Germinal center (tissue), 1 donor: ENCODE data around the gene MED6.
A peak's percentile ranks its signal among the peaks of the same experiment; 100 is the strongest.

Experiments
- DNase-seq: peaks from one replicate; pipeline ENCODE4 v3.0.0; 2012; ENCODE audit warnings: mixed read lengths, low spot score

The MED6 gene, protein sequence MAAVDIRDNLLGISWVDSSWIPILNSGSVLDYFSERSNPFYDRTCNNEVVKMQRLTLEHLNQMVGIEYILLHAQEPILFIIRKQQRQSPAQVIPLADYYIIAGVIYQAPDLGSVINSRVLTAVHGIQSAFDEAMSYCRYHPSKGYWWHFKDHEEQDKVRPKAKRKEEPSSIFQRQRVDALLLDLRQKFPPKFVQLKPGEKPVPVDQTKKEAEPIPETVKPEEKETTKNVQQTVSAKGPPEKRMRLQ

DNA sequence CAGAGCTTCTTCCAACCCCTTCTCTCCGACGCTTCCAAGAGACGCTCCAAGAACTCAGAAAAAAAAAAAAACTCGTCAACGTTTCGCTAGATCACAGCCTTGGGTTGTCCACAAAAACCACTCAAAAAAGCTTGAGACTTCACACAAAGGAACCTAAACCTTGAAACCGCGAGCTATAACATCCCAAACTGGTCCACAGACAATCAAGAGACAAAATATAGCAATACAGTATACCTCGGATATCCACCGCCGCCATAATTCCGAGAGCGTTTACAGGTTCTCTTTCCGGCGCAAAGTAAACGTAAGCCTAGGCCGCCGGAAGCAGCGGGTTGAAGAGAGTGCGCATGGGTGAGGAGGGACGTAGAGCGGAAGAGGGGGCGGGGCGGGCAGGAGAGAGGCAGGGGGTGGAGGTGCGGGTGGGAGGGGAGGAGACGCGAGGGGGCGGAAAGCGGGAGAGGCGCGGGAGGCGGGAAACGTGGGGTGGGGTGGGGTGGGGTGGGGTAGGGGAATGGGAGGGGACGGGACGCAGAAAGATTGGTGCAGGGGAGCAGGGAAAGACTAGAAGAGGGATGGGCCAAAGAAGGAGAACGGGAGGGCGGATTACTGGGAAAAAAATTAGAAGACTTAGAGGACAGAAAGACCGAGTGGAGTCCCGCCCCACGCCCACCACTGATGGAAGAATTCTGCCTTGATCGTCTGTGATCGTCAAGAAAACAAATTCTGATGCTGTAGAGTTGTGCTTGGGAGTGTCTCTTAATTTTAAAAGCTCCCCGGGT lies at the start of gene MED6:
Gene MED6, minus strand, starts transcription at position 274 of the 776 bp plus-strand sequence. Its CDS starts 18 bp downstream, at position 256.
- DNase-seq = peak; percentile 93

DNA sequence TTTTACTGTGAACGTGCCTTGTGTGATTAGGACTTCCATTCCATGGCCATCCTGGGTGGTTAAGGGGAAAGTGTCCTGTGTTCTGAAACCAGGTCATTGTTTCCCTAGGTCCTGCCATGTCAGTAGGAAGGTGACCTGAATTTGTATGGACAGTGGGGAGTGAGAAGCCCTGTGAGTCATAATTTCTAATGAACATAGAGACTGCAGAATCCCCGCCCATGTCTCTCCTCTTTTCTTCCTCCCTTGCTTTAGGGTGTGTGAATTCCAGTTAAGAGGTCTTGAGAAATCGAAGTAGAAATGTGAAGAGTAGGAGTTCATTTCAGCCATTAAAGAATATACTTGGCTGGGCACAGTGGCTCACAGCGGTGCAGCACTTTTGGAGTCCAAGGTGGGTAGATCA lies 49.3 kb upstream of the MED6 start:
- no peak for DNase-seq

DNA sequence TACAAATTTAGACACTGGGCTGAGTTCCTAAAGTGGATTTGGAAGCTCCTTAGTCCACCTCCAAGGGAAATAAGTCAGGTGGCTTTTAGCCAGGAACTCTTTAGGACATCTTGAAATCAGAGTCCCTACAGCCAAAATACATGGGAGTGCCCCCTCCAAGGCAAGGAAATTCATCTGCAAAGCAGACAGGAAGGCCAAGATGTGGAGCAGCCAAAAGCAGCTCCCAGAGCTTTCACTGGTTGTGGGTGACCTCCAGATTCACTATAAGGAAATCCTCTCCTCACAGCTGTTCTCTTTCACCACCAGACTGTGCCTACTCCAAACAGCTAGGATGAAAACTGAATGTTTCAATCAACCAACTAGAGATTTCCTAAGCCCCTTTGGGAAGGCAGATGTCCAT lies 47.9 kb upstream of the MED6 start:
- no peak for DNase-seq

DNA sequence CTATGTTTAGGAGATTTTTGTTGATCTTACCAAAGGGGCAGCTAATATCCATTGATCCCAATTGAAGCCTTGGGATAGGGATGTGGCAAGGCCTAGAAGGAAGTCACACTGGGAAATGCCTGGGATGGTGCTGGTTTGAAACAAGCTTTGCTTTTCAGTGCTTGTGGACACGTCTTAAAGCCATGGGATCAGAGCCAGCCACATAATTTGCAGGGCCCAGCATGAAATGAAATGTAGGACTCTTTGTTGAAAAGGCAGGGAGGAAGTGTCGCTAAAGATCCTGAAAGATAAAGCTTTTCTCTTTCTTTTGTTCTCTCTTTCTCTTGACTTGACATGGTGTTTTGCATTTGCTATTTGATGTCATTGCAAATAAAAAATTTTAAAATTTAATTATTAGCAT lies 46.2 kb upstream of the MED6 start:
- DNase-seq = no peak

DNA sequence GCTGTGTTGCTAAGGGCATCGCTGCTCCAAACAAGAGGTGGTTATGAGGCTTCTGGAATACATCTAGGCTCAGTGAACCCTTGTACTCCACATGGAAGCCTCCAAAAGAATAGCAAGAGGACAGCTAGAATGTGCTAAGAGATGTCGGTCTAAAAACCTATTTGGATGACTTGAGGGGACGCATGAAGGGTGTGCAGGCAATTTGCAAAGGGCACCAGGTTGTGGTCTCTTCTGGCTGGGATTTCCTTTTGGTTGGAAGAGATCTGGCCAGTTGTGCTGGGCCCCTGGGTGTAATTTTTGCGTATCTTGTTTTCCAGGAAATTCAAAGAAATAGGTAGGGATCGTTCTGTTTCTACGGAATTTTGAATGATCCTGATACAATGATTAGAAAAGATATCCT lies 45.4 kb upstream of the MED6 start:
- DNase-seq = no peak

DNA sequence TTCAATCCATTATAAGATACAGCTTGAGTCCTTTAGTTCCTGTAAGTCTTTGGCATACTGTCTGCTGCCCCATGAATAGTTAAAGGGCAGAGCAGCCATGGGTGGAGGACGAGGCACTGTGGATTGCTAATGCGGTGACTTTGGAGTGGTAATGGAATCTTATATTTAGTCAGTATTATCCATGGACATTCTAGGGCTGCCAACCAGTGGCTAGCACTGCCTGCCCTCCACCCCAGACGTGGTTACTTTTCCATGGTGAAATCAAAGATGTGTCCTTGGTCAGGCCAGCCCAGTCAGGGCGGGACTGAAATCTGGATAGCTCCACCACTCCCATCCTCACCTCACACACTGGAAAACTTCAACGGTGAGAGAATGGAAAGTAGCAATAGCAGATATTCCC lies 43.5 kb upstream of the MED6 start:
- DNase-seq = no peak

DNA sequence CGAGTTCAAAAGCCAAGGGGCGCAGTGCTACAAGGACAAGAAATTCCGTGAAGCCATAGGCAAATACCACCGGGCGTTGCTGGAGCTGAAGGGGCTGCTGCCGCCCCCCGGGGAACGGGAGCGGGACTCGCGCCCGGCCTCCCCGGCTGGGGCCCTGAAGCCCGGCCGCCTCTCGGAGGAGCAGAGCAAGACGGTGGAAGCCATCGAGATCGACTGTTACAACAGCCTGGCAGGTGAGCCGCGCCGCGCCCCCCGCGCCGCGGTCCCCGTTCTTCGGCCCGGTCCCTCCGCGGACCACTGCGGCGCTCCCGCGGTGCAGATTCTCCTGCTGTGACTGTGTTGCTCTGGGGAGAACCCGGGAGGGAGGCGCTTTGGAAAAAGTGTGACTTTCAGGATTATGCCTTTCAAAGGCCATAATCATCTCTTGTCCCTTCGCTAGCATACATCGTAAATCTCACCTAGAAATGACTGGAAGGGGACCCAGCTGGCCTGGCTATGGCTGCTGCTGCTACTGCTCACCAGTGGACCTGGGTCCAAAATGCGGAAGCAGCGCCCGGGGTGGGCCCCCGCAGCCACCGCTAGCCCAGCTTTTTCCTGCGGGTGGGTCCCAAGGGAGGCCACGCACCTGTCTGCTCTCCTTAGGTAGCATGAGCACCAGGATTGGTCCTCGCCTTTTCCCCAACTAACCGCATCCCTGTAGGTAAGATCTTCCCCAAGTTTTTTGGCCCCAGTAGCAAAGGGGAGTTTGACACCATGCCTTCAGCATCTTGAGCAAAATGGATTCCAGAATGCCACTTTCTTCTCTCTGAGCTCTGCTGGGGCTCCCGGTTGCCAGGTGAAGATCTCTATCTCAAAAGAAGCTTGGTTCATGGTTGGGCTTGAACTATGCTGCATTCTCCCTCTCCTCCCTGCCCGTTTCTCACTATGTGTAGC lies 42.1 kb upstream of the MED6 start:
- DNase-seq = peak; percentile 81

DNA sequence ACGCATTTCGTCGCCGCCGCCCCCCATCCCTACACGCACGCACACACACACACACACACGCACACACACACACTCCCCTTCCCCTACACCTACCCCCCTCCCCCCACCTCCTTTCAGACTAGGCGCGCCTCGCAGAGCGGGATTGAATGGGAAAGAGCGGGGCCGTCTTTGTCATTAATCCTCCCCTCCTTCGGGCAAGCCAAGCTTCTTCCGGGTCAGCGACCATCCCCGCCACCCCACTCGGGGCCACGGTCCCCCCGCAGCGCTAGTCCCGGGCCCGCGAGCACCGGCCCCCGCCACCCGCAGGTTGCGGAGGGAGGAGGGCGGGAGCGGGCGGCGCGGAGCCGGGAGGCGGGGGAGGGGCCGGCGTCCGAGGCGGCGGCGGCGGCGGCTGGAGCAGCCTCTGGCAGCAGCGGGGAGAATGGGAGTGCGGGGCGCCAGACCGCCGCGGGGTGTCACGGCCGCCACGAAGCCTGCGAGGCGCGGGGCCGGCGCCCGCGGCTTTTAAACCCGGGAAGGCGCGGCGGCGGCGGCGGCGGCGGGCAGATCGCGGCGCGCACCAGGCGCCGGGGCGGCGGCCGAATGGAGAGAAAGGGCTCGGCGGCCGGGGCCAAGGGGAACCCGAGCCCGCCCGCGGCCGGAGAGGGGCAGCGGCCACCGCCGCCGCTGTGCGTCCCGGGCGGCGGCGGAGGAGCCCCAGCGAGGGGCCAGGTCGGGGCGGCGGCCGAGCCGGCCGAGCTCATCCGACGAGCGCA lies 41.3 kb upstream of the MED6 start, which contains the start of gene TTC9:
Gene TTC9, plus strand, starts transcription at position 369 of the 755 bp plus-strand sequence. Its CDS starts 214 bp downstream, at position 583.
- DNase-seq = peak; percentile 69

DNA sequence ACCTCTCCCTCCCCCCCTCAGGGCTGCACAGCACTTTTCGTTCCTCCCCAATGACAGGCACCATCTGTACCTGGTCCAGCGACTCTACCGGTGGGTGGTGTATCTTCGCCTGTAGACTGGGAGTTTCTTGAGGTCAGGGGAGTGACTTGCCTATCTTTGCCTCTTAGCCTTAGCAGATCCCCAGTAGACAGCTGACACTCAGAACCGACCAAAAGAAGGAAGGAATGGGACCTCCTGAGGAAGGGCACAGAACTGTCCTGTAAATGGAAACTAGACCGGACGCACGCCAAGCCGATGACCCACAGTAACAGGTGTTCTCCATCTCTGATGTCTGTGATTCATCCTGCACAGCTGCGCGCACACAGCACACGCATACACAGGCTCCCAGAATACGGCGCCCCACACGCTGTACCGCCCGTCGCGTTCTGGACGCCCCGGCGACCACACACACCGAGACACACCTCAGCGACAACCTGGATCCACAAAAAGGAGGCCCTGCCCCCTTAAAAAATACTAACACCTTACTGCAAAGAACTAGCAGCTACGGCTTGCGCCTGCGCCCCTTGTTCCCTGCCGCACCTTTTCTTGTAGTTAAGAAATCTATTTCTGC lies 40.6 kb upstream of the MED6 start:
- peak; percentile 66 for DNase-seq

DNA sequence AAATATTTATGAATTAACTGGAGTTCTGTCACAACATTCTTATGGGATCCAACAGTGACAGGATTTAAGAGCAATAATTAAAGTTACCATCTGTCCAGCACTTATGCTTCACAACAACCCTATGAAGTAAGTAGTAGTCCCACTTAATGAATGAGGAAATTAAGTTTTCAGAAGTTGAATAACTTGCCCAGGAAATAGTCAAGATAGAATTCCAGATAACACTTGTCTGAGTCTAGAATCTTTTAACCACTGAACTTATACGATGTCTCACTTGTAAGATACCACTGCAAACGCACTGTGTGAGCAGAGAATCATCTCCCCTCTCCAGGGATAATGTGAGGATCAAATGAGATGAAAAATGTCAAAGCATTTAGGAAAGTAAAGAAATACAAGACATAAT lies 38.0 kb upstream of the MED6 start:
- no peak for DNase-seq

DNA sequence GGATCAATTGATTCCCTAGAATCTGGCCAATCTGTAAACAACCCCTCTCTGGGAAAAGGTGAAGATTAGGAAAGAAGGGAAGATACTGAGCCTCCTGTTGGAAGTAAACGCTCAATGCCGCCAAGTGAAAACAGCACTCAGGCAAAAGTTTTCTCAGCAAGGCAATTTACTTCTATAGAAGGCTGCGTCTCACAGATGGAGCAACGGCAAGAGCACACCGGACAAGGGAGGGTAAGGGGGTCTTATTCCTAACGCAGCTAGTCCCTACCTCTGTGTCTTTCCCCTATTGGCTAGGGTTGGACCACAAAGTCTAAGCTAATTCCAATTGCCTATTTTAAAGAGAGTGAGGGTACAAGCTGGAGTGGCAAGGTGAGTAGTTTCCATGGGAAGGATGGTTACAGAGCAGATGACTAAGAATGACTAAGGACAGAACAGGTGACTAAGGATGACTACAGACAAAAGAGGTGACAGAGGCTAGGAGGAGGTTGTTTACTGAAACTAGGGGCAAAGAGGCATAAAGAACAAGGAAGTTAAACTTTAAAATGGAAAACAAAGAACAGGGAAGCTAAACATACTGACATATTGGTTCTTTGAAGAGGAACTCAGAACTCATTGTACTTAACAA lies 35.6 kb upstream of the MED6 start:
- no peak for DNase-seq

DNA sequence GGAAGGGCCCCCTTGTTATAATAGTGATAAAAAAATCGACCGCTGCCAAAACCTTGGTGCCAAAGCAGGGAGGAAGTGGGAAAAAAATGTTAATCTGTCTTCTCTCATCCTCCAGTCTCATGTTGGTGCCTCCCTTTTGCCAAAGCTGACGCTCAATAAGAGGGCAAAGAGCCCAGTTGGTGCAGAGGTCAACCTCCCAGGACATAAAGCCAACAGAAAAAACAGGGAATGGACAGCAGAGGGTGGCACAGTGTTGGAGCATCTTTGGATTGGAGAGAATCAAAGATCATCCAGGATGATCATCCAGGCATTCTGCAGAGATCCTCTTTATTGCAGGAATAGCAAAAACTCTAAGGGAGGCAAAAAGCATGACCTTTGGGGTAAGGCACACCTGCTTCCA lies 31.5 kb upstream of the MED6 start:
- no peak for DNase-seq

DNA sequence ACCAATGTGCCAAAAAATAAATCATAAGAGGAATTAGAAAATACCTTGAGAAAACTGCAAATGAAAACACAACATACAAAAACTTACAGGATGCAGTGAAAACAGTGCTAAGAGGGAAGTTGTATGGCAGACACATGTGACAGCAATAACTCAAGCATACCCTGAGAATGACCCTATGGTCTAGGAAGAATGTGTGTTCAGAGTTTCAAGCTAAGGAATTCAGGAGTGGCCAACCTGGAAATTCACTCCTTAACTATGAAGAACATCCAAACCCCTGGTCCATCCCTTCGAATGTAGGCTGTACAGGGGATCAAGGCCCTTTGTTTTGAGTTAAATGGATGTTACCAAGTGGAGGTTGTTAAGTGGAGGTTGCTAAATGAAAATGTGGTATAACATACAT lies 24.5 kb upstream of the MED6 start:
- no peak for DNase-seq

DNA sequence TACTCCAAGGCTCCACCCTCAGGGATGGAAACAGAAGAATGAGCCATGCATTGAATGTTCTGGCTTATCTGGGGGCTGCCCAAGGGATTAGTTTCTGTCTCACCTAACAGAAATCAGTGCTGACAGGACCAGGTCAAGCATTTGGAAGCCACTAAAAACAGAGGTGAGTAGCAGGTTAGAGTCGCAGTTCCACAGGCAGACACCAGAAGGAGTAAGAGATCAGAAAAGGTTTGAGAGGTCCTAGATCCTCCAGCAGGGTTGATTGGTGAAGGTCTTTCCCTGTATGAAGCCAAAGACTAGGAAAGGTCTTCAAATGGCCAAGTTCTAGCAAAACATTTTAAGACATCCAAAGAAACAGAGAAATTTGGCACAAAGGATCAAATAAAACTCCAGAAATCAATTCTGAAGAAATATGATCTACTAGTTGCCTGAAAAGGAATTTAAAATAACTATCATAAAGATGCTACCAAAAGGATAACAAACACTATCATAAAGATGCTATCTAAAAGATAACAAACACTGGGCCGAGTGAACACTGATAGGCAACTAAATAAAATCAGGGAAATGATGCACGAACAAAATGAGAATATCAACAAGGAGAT lies 21.8 kb upstream of the MED6 start:
- DNase-seq = peak; percentile 61

DNA sequence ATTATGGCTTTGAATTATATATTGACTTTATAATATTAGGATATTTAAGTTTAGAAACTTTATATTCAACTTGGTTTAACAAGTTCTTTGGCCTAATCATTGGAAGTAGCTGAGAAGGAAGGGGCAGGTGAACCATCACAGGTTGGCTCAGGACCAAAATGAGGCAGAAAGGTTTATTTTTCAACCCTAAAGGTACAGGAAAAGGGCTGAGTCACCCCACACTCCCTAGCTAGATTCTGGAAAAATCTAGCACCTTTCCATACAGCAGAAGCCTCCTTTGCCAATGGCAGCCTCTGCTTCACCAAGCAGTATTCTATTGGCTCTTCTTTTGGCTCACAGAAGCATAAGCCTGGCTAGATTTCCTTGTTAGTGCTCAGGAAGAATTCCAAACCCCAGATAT lies 19.3 kb upstream of the MED6 start:
- no peak for DNase-seq

DNA sequence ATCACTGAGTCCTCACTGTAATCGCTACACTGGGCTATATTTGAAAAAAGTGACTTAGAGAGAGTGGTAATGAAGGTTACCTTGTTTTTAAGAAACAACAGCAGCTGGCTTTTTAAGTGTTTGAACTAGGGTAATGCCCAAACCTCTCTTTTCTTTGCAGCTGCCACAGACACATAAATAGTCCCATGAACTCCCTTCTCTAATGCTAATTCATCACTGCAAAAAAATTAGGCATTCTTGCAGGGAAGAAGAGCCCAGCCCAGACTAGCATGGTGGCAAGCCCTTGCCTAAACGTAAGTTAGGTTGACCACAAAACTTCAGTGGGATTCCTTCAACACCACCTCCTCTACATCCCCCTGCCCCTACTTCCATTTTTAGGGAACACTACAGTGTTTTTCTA lies 17.9 kb upstream of the MED6 start:
- no peak for DNase-seq

DNA sequence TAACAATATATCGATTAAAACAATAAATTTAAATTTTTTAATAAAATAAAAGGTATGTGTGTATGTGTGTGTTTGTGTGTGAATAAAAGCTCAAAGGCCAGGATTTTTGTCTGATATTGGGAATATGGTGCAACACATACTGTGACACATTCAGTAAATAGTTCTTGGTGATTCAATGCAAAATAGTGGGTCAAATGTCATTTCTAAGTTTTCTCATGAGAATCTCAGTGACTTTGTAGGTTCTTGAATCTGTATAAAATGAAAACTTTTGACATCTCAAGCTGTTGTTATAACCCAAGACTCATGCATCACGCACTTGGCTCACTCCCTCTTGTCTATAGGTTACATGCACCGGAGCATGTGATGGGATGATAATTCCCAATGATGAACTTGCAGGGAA lies 16.2 kb upstream of the MED6 start:
- no peak for DNase-seq

DNA sequence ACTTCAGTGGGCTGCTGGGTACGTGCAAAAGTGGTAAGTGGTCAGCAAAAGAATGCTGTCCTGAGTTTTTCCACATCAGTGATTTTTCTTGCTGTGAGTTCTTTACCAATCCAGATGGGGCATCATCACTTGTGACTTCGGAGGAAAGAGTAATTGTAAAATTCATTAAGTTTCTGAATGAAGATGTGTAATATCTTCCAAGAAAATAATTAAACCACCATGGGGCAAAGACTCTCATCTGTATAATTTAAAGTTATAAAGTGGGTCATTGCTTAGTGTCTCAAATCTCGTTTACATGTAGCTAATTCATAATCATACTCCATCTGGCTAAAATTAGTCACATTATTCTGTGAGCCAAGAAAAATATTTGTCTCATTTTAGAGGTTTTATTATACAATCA lies 10.8 kb upstream of the MED6 start:
- DNase-seq = no peak

DNA sequence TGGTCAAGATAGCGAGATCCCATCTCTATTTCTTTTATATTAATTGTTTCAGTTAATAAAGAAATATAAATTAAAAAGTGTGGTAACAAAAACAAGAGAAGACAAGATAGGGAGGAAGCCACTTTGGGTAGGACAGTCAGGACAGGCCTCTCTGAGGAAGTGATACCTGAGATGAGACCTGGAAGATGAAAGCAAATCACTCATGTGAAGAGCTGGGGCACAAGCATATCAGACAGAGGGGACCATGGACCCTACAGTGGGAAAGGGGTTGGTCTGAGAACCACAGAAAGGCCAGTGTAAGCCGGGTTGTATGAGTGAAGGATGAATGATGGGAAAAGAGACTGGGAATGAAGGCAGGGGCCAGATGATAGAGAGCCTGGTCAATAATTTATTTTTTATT lies 1.8 kb upstream of the MED6 start:
- peak; percentile 16 for DNase-seq

DNA sequence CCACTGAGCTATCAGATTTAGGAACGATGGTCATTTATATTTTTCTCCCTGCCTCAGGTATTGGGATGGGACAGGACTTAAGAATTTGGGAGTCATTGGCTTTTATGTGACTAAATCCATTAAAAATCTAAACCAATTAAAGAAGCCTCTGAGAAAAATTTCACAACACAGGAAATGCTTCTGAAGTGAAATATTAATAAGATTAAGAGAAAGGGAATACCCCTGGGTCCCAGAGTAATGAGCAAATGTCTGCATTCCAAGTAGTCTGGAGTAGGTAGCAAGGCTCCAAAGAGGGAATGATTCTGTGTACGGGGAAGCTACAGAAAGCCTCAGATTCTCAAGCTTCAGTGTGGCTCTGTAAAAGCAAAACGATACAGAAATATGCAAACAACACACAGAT lies 707 bp upstream of the MED6 start:
- DNase-seq = no peak

DNA sequence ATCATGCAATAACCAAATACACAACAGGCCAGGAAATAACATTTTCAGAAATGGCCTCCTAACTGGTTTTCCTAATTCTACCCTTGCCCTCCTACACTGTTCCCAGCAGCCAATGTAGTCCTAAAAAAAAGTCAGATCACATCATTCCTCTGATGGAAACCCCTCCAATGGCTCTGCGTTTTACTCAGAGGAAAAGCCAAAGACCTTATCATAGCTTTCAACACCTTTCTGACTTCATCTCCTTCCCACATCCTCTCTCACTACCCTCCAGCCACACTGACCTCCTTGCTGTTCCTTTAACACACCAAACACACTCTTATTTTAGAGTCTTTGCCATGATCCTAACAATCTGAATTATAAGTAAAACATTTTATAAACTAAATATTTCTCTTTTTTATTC lies 1.1 kb downstream of the MED6 start:
- DNase-seq = no peak
